SK-N-SH (cell line): ENCODE results near the gene SAP30BP. TPM values are rescaled to one million over a fixed set of nuclear protein-coding genes. Genes with fewer than 3 reads are reported as not detected.

Experiments
- CTCF ChIA-PET: fragments of 300-600, 350-600 bp; formaldehyde crosslinking; extraction: SDS; loops from one replicate; lab custom pipeline; 2021; lab: Yijun Ruan, JAX
- POLR2A ChIA-PET: fragments of 350-600 bp; sonication (Branson Sonifier 250); formaldehyde crosslinking; extraction: SDS; loops from one replicate; lab custom pipeline; 2020; ENCODE audit warnings: antibody characterized with exemption, inconsistent platforms; lab: Yijun Ruan, JAX
- DNase-seq: peaks from one replicate; pipeline ENCODE4 v3.0.0; 2012
- H2AFZ ChIP-seq: fragments of 200-600 bp; sonication (generic); 2 replicates; pipeline ENCODE4 v1.8.1; 2016; ENCODE audit warnings: antibody characterized with exemption, mild to moderate bottlenecking, low read depth
- H3F3A ChIP-seq: fragments of 200-600 bp; sonication (generic); replicated peaks from 2 replicates; pipeline ENCODE3; 2016; ENCODE audit warnings: antibody characterized with exemption, mild to moderate bottlenecking; ENCODE audit not compliant: insufficient read depth
- H3K27ac ChIP-seq, 2 experiments: fragments of 200-500 bp in 1 of 2; fragments of 200-600 bp in 1 of 2; sonication (Bioruptor generic) in 1 of 2; sonication (generic), shearing (Covaris generic) in 1 of 2; 2 replicates each; pipeline versions ENCODE4 v1.5.1 to v1.6.1; 2014 to 2016; ENCODE audit warnings: low read depth in 2 of 2, inconsistent platforms in 1 of 2, low read length in 1 of 2, mild to moderate bottlenecking in 1 of 2, mixed read lengths in 1 of 2
- H3K27me3 ChIP-seq: fragments of 200-600 bp; sonication (generic), shearing (Covaris generic); 2 replicates; pipeline ENCODE4 v1.6.1; 2016; ENCODE audit warnings: mixed run types; ENCODE audit not compliant: insufficient read depth
- H3K36me3 ChIP-seq, 2 experiments: fragments of 200-500 bp in 1 of 2; fragments of 200-600 bp in 1 of 2; sonication (Bioruptor generic) in 1 of 2; sonication (generic) in 1 of 2; replicated peaks in 1 of 2; 2 replicates each; pipeline versions ENCODE3 to v1.5.1; 2014 to 2016; ENCODE audit warnings: low read length in 1 of 2, mild to moderate bottlenecking in 1 of 2; ENCODE audit not compliant: insufficient read depth in 2 of 2, control insufficient read depth in 1 of 2
- H3K4me1 ChIP-seq, 2 experiments: fragments of 200-500 bp in 1 of 2; fragments of 200-600 bp in 1 of 2; sonication (Bioruptor generic) in 1 of 2; sonication (generic), shearing (Covaris generic) in 1 of 2; 2 replicates each; pipeline versions ENCODE4 v1.5.1 to v1.6.1; 2014 to 2016; ENCODE audit warnings: low read depth in 1 of 2, low read length in 1 of 2, mixed run types in 1 of 2; ENCODE audit not compliant: insufficient read depth in 2 of 2, control insufficient read depth in 1 of 2
- H3K4me2 ChIP-seq: fragments of 200-600 bp; sonication (generic), shearing (Covaris generic); 2 replicates; pipeline ENCODE4 v1.6.1; 2017; ENCODE audit warnings: mixed run types
- H3K4me3 ChIP-seq, 2 experiments: fragments of 200-500 bp in 1 of 2; fragments of 200-600 bp in 1 of 2; sonication (Bioruptor generic) in 1 of 2; sonication (generic), shearing (Covaris generic) in 1 of 2; 2 replicates each; pipeline versions ENCODE4 v1.5.1 to v1.8.1; 2014 to 2016; ENCODE audit warnings: low read depth in 2 of 2, inconsistent platforms in 1 of 2, low read length in 1 of 2, mild to moderate bottlenecking in 1 of 2, mixed read lengths in 1 of 2, moderate library complexity in 1 of 2
- H3K79me2 ChIP-seq: fragments of 200-600 bp; sonication (generic); 2 replicates; pipeline ENCODE4 v1.8.1; 2017; ENCODE audit warnings: mild to moderate bottlenecking; ENCODE audit not compliant: insufficient read depth
- H3K9ac ChIP-seq: fragments of 200-600 bp; sonication (generic); 2 replicates; pipeline ENCODE4 v1.6.1; 2017; ENCODE audit warnings: mixed run types
- H3K9me2 ChIP-seq: fragments of 200-600 bp; sonication (generic); 2 replicates; pipeline ENCODE4 v1.6.1; 2017; ENCODE audit warnings: mixed run types
- H3K9me3 ChIP-seq: fragments of 200-600 bp; sonication (generic); 2 replicates; pipeline ENCODE4 v1.6.1; 2017; ENCODE audit warnings: mixed run types, mild to moderate bottlenecking, moderate library complexity
- H4K20me1 ChIP-seq: fragments of 200-600 bp; sonication (generic); 2 replicates; pipeline ENCODE4 v1.6.1; 2017; ENCODE audit warnings: mild to moderate bottlenecking, mixed run types; ENCODE audit not compliant: insufficient read depth
- ELF1 ChIP-seq: IDR thresholded peaks from 2 replicates; pipeline ENCODE4 v1.4.0; 2012
- FOXJ3 ChIP-seq: sonication (generic); formaldehyde crosslinking; IDR thresholded peaks from 2 replicates; pipeline ENCODE4 v1.5.1; 2020; ENCODE audit warnings: mild to moderate bottlenecking, missing genetic modification reagents
- FOXM1 ChIP-seq: IDR thresholded peaks from 2 replicates; pipeline ENCODE4 v1.4.0; 2012; ENCODE audit warnings: low read depth, mild to moderate bottlenecking
- GABPA ChIP-seq: IDR thresholded peaks from 2 replicates; pipeline ENCODE4 v1.4.0; 2012; ENCODE audit warnings: low read depth, mild to moderate bottlenecking
- POLR2AphosphoS5 ChIP-seq: IDR thresholded peaks from 2 replicates; pipeline ENCODE4 v1.6.1; 2012; ENCODE audit warnings: low read depth, low read length
- SIN3A ChIP-seq: IDR thresholded peaks from 2 replicates; pipeline ENCODE4 v1.6.1; 2012; ENCODE audit warnings: low read depth, mild to moderate bottlenecking, low read length, moderate library complexity, borderline replicate concordance
- TAF1 ChIP-seq: IDR thresholded peaks from 2 replicates; pipeline ENCODE4 v1.6.1; 2012; ENCODE audit warnings: low read depth, mild to moderate bottlenecking, low read length, moderate library complexity, borderline replicate concordance
- TCF12 ChIP-seq: IDR thresholded peaks from 2 replicates; pipeline ENCODE4 v1.4.0; 2012
- TEAD4 ChIP-seq: IDR thresholded peaks from 2 replicates; pipeline ENCODE4 v1.4.0; 2012; ENCODE audit warnings: mild to moderate bottlenecking, borderline replicate concordance; ENCODE audit not compliant: insufficient read depth
- WGBS: methylation state at CpG from one replicate; pipeline ENCODE4 v1.1.6; 2017; ENCODE audit warnings: low lambda C conversion rate; 5-methylcytosine and 5-hydroxymethylcytosine counted together
- polyA plus RNA-seq, 3 experiments: library from polyadenylated mRNA; depleted of rRNA; stranded (reverse); fragments of >200 nt; gene quantifications; 2 replicates each; pipeline ENCODE4 v1.2.3, GENCODE V29; 2012
- TF ChIP-seq, protein P1 (sequence below): IDR thresholded peaks from 2 replicates; pipeline ENCODE4; 2012
- TF ChIP-seq, protein P2 (sequence below): fragments of 200-600 bp; sonication (generic); IDR thresholded peaks from 2 replicates; pipeline ENCODE4 v1.6.1; 2017; ENCODE audit warnings: antibody characterized with exemption, mild to moderate bottlenecking, moderate library complexity
- TF ChIP-seq, protein P3 (sequence below): IDR thresholded peaks from 2 replicates; pipeline ENCODE4 v1.4.0; 2012; ENCODE audit warnings: low read depth

SAP30BP gene
- polyA plus RNA-seq, 1 of the 3 experiments (the other 2 are of a cell fraction) = 158 TPM

DNA sequence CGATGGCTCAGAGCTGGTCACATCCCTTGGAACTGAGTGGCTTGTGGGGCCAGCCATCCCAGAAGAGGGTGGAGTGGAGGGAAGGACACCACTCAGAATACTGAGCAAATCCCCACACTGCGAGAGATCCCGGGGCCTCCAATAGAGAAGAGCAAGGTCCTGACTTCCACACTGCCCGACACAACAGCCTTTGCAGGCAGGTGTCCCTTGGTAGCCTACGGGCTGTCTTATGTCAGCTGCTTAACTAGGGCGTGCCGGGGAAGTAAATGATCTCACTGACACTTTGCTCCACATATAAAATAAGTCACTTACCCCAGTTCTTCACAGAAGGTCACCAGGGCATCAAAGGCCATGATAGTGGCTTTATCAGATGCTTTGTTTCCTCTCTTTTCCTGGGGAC is 16.3 kb upstream of the SAP30BP start:
- peaks cover 33 to 35% of the 10 kb centered on the region in 2 experiments for H3K36me3 ChIP-seq
- ChIA-PET CTCF (interaction anchor here (1.2 to 31.7 kb wide), 6 partner anchors 22 to 102 kb away, joined by 3 to 1189 read pairs (median 30); partner anchors contain the start of gene SMIM5), POLR2A (no interaction called here)
- H4K20me1 ChIP-seq = no peaks in the 10 kb centered on the region
- H2AFZ ChIP-seq = no peak overlapping the region
- no peak overlapping the region for H3K27ac ChIP-seq
- no peaks in the 10 kb centered on the region for H3K9me2 ChIP-seq
- no peak overlapping the region for H3K4me3 ChIP-seq
- H3K9me3 ChIP-seq = no peaks in the 10 kb centered on the region
- H3K9ac ChIP-seq = no peak overlapping the region
- no peaks in the 10 kb centered on the region for H3K79me2 ChIP-seq
- 97% methylated on average over 7 of the region's 7 CpGs for WGBS
- H3K4me2 ChIP-seq = no peak overlapping the region
- no peak for TF ChIP-seq TCF12
- no peak for TF ChIP-seq TAF1
- no peaks in the 10 kb centered on the region for H3K27me3 ChIP-seq
- no peak for DNase-seq
- H3F3A ChIP-seq = peaks cover 11% of the 10 kb centered on the region
- no peaks in the 10 kb centered on the region; a peak in 1 of 4 replicates for H3K4me1 ChIP-seq

DNA sequence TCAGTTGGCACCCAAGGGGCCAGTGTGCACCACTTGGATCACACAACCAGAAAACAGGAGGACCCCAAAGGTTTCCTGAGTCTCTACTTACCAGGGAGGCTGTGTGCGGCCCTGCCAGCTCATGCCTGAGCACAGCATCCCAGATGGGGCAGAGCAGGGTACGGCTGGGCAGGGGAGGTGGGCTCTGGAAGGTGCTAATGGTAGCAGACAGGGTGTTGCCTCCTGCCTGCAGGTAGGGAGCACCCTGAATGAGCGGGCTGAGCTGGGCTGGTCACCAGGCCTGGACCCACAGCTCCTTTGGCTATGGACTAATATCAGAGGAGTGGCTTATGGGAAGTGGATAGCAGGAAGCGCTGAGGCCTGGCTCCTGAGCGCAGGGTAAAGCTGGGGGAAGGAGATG is 14.8 kb upstream of the SAP30BP start:
- DNase-seq = no peak
- Histone ChIP-seq H3K36me3 (peaks cover 36 to 37% of the 10 kb centered on the region in 2 experiments), H3K9me3 (no peaks in the 10 kb centered on the region), H3K79me2 (no peaks in the 10 kb centered on the region), H2AFZ (no peak overlapping the region), H3K27ac (no peak overlapping the region), H3K9me2 (no peaks in the 10 kb centered on the region), H3F3A (peaks cover 11% of the 10 kb centered on the region), H3K4me3 (no peak overlapping the region), H4K20me1 (no peaks in the 10 kb centered on the region), H3K27me3 (no peaks in the 10 kb centered on the region), H3K9ac (no peak overlapping the region), H3K4me1 (no peaks in the 10 kb centered on the region), H3K4me2 (no peak overlapping the region)
- 84% methylated on average over 3 of the region's 5 CpGs for WGBS
- ChIA-PET CTCF (interaction anchor here (0.8 to 31.7 kb wide), 19 partner anchors 9 to 136 kb away, joined by 3 to 1189 read pairs (median 4); partner anchors contain the start of genes RECQL5, SAP30BP, SMIM5 and TSEN54), POLR2A (no interaction called here)
- no peak for TF ChIP-seq FOXJ3 (CRISPR knock-in tag)
- TF ChIP-seq, protein P1, sequence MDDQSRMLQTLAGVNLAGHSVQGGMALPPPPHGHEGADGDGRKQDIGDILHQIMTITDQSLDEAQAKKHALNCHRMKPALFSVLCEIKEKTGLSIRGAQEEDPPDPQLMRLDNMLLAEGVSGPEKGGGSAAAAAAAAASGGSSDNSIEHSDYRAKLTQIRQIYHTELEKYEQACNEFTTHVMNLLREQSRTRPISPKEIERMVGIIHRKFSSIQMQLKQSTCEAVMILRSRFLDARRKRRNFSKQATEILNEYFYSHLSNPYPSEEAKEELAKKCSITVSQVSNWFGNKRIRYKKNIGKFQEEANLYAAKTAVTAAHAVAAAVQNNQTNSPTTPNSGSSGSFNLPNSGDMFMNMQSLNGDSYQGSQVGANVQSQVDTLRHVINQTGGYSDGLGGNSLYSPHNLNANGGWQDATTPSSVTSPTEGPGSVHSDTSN = no peak
- no peak for TF ChIP-seq ELF1
- TF ChIP-seq POLR2AphosphoS5 = no peak
- TF ChIP-seq, protein P2, sequence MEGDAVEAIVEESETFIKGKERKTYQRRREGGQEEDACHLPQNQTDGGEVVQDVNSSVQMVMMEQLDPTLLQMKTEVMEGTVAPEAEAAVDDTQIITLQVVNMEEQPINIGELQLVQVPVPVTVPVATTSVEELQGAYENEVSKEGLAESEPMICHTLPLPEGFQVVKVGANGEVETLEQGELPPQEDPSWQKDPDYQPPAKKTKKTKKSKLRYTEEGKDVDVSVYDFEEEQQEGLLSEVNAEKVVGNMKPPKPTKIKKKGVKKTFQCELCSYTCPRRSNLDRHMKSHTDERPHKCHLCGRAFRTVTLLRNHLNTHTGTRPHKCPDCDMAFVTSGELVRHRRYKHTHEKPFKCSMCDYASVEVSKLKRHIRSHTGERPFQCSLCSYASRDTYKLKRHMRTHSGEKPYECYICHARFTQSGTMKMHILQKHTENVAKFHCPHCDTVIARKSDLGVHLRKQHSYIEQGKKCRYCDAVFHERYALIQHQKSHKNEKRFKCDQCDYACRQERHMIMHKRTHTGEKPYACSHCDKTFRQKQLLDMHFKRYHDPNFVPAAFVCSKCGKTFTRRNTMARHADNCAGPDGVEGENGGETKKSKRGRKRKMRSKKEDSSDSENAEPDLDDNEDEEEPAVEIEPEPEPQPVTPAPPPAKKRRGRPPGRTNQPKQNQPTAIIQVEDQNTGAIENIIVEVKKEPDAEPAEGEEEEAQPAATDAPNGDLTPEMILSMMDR = no peak
- TF ChIP-seq TCF12 = no peak
- no peak for TF ChIP-seq SIN3A
- TF ChIP-seq, protein P3, sequence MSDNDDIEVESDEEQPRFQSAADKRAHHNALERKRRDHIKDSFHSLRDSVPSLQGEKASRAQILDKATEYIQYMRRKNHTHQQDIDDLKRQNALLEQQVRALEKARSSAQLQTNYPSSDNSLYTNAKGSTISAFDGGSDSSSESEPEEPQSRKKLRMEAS = no peak
- no peak for TF ChIP-seq FOXM1
- TF ChIP-seq TEAD4 = no peak
- TF ChIP-seq GABPA = no peak
